GM19099 (cell line): ENCODE data around the gene LRRC56.

Source experiments
- POLR2A ChIP-seq: IDR thresholded peaks from 3 replicates; pipeline ENCODE4 v1.6.1; 2011; ENCODE audit warnings: low read depth; ENCODE audit not compliant: insufficient read length; ENCODE audit errors: extremely low read depth

The LRRC56 gene

DNA sequence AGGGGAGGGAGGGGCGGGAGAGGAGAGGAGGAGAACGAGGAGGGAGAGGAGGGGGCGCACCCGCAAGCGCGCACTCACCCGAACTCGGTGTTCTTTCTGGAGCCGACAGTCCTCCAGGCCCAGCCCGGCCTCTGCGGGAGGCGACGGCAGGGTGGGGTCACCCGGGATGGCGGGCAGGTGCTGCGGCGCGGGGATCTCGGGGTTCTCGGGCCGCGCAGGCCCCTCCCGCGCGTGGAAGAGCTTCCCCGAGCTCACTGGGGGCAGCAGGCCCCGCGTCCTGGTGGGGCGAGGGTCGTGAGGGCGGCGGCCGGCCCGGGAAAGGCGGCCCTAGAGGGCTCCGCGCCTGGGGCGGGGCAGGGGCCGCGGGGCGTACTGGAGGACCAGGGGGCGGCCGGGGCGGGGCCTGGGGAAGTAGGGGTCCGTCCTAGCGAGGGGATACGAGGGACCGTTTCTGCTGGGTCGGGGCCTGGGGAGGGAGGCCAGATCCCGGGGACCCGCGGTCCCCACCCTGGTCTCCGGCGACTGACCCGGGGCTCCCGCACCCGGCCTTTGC, 18.0 kb downstream of the LRRC56 start:
- no peak for TF ChIP-seq POLR2A

DNA sequence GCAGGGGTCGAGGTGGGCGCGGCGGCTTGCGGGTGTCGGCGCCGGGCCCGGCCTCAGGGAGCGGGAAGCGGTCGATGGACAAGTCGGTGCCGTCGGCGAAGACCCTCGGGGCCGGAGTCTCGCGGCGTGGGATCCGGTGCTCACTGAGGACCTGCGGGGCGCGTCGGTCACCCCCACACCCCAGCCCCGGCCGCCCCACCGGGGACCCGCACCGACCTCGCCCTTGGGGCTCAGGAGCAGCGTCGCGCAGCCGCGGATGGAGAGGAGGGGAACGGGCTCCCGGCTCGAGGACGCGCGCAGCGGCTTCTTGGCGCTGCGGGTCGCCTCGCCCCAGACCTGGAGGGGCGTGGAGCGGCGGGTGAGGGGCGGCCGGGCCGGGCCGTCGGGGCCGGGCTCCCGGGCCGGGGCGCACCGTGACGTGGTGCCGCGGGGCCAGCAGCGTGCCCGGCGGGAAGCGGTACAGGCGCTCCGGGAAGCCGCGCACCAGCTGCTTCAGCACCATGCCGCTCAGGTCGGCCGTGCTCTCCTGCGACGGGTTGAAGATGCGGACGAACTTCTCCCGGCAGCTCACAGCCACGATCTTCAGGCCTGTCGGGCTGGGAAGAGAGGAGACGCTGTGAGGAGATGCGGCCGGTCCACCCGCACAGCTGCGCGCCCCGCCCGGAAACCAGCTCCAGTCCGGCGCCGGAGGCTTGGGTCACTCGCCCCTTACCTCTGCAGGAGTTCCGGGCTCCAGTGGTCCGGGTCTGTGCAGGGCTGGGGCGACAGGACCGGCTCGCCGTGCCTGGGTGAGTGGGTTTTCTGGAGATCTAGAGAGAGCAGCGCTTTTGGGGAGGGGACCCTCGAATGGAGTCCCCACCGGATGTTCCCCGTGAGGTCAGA, 18.7 kb downstream of the LRRC56 start:
- no peak for TF ChIP-seq POLR2A

DNA sequence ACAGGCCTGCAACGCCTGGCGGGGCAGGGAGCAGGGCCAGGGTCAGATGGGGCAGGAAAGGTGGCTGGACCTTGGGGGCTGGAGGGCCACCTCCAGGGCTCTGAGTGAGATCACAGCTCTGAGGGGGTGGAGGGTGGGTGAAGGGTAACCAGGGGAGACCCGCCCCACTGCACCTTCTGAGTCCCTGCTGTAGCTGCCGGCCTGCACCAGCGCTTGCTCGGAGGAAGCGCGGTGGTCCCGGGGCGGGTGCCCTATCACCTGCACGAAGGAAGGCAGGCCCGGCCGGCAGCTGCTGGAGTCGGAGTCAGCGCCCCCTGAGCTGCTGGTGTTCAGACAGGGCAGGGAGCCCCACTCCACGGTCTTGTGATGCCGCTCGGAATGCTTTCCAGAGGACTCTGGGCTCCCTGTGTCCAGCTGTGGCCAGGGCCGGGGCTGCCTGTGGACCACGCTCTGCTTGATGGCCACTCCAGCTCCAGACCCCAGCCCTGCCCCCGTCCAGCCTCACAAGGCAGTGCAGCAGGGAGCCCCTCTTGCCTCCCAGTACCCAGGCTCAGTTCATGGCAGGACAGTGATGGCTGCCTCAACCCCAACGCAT, 19.4 kb downstream of the LRRC56 start:
- TF ChIP-seq POLR2A, result no peak

DNA sequence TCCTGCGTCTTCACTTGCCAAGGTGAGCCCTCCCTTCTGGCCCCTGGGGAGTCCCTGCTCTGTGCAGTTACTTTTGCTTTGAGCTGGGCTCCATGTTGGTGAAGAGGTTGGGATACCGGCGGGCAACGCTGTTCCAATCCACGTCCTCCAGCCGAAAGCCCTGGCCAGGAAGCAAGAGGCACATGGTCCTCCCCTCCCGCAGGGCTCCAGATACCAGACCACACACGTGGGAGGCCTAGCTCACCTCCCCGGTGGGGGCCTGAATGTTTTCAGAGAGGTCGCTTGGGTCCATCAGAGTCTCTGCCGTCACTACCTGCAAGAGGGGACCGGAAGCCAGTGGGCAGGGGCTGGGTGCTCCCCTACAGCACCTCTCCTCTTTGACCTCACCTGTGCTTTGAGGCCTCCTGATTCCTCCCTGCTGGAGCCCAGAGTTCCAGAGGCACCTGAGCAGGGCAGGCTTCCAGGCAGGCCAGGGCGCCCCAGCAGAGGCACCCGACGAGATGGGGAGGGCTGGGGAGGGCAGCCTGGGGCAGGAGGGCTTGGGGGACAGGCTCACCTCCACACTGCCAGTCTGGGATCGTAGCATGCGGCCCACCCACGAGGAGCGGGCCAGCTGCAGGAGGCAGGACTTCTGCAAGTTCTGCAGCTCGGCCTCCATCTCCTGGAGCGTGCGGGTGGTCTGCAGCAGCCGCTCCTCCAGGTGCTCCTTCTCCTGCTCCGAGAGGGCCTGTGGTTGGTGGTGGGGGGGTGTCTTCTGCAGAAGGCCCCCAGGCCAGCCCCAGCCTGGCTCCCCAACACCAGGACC, 20.2 kb downstream of the LRRC56 start:
- no peak for TF ChIP-seq POLR2A

DNA sequence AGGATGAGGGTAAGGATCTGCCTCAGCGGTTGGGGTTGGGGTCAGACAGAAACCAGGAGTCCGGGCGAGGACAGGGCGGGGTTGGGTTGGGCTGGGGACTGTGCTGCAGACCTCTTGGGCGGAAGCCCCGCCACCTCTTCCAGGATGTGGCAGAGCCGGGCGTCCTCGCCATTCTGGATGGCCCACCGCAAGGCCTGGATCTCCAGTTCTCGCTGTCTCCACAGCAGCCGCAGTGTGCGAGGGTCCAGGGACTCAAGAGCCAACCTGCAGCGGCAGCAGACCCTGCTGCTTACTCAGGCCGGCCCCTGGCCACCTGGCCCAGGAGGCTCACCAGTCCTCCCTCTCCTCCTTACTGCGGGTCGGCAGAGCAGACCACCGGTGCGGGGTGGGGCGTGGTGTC, 21.2 kb downstream of the LRRC56 start:
- TF ChIP-seq POLR2A, result no peak

DNA sequence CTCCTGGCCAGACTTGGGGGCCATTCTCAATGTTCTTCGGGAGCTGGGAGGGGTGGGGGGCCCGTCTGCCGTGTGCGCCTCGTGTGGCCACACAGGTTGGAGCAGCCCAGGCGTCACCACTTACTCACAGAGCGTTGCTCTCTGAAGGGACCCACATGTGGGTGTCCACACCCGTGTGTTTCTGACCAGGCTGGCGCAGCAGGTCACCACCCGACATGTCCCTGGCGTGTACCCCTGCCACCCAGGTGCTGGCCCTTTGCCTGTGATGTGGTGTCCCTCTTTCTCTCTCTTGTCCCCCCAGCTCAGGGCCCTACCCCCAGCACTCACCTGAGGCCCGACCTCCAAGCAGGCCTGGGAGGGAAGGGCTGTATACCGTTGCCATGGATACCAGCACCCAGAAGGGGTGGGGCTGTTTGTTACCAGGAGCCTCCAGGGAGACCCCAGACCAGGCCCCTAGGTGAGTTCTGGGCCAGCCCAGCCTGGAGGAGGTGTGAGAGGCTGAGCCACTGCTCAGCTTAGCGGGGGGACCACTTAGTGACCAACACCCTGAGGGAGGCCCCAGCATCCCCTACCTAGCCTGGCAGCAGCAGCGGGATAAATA, 21.8 kb downstream of the LRRC56 start:
- TF ChIP-seq POLR2A, result no peak

DNA sequence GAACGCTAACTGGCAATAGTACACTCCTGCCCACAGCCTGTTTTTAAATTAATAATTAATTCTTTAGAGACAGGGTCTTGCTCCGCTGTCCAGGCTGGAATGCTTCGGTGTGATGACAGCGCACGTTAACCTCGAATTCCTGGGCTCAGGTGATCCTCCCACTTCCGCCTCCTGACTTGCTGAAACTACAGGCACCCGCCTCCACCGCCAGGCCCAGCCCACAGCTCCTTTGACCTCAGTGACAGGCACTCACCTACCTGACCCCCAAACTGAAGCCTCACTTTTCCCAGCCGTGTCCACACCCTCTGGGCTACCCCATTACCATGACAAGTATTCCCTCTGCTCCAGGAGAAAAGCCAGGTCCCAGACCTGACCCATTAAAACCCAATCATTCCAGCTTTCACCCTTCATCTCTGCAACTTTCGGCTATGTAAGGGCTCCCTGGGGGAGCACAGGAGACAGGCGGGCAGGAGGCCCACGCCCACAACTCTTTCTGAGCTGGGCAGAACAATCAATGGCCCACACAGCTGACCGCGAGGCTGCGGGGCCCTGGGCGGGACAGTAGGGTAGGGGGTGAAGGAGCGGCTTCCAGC, 22.5 kb downstream of the LRRC56 start:
- TF ChIP-seq POLR2A, result no peak

DNA sequence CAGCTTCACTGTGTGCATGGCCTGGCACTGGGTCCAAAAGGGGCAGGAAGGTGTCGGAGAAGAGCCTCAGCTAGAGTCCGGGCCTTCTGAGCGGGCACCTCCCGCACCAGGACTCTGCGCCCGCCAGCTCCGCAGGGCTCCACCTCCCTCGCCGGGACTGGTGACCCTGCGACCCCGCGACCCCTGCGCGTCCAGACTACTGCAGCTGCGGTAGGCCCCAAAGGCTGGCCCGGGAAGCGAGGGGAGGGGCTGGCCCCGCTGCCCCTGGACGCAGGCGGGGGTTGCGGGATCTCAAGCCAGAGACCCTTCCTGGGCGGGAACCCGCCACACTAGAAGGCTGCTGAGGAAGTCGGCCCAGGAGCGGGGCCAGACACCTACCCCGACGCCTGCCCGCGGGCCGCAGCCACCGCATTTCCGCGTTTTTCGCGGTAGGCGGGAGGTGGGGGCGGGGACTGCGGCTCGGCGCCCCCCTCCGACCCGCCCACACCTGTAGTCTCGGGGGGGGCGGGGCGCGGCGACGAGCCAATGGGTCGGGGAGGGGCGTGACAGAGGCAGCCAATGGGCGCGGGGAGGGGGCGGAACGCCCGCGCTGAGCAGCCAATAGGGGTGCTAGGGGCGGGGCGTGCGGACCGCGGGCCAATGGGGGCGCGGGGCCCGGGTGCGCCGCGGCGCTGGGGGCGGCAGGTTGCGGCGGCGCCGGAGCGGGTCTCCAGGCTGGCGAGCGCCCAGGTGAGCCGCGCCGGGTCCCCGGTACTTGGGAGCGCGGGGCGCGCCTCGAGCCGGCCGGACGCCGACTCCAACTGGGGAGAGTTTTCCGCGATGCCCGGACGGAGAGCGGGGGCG, 23.2 kb downstream of the LRRC56 start, which contains the start of the genes LMNTD2 and RASSF7:
Gene LMNTD2 (minus strand): TSS at position 434 of the 843 bp plus-strand sequence. CDS start 22 bp downstream, at position 412.
Gene RASSF7 (plus strand): TSS at position 666 of the 843 bp plus-strand sequence. CDS start 799 bp downstream, outside the sequence.
- peak; percentile 79 for TF ChIP-seq POLR2A

DNA sequence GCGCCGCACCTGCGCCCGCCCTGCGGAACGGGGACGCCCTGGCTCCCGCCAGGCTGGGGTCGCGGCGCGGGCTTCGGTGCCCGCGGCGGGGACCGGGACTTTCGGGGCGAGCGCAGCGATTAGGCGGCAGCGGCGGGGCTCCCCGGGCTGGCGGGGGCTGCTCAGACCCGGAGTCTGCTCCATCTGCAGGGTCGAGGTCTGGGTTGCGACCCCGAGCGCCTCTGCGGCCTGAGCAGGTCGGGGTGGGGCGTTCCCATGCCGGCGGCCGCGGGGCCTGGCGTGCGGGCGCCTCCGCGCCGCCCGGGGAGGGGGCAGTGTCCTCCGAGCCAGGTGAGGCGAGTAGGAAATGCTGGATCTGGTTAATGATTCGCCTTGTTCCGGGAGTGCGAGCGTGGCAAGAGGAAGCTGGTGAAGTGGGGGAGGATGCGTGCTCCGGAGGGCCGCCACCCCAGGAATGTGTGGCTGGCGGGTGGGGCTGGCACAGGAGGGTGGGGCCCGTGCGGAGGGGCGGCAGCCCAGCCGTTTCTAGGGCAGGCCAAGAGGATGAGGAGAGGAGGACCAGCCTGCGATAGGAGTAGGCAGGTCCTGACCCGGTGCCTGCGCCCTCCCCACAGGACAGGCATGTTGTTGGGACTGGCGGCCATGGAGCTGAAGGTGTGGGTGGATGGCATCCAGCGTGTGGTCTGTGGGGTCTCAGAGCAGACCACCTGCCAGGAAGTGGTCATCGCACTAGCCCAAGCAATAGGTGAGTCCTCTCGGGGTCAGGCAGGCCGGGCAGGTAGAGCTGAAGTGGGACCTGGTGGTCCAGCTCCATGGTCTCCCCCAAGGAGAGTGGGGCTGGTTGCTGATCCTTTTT, 24.0 kb downstream of the LRRC56 start:
- TF ChIP-seq POLR2A, result no peak

DNA sequence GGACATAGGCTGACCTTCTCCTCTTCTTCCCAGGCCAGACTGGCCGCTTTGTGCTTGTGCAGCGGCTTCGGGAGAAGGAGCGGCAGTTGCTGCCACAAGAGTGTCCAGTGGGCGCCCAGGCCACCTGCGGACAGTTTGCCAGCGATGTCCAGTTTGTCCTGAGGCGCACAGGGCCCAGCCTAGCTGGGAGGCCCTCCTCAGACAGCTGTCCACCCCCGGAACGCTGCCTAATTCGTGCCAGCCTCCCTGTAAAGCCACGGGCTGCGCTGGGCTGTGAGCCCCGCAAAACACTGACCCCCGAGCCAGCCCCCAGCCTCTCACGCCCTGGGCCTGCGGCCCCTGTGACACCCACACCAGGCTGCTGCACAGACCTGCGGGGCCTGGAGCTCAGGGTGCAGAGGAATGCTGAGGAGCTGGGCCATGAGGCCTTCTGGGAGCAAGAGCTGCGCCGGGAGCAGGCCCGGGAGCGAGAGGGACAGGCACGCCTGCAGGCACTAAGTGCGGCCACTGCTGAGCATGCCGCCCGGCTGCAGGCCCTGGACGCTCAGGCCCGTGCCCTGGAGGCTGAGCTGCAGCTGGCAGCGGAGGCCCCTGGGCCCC, 24.8 kb downstream of the LRRC56 start:
- TF ChIP-seq POLR2A, result no peak

DNA sequence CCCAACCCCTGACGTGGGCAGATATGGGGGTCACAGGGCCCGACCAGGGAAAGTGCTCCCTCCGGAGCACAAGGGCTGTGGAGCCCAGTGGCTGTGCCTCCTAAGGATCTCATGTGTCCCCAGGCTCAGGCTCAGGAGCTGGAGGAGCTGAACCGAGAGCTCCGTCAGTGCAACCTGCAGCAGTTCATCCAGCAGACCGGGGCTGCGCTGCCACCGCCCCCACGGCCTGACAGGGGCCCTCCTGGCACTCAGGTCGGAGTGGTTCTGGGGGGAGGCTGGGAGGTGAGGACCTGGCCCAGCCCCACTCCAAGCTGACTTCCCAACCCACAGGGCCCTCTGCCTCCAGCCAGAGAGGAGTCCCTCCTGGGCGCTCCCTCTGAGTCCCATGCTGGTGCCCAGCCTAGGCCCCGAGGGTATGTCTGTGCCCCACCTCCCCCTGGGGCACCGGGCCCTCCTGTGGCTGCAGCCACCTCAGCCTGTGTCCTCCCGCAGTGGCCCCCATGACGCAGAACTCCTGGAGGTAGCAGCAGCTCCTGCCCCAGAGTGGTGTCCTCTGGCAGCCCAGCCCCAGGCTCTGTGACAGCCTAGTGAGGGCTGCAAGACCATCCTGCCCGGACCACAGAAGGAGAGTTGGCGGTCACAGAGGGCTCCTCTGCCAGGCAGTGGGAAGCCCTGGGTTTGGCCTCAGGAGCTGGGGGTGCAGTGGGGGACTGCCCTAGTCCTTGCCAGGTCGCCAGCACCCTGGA, 25.9 kb downstream of the LRRC56 start:
- TF ChIP-seq POLR2A, result no peak
